Activated B cell treated with CpG ODN at 0.5 μM for 24 hours (primary cell): Measurements from ENCODE around the gene ICA1. TPM values are rescaled to one million over a fixed set of nuclear protein-coding genes. Genes with fewer than 3 reads are reported as not detected.

Experiments
- ATAC-seq: fragments of 200-7000 bp; cut with Tn5 transposase; one replicate; pipeline ENCODE4 v1.10.0; 2021; ENCODE audit warnings: low read depth, mild to moderate bottlenecking, moderate library complexity
- CTCF ChIA-PET: fragments of 350-600 bp; sonication (Branson Sonifier 250); formaldehyde crosslinking; loops from one replicate; lab custom pipeline; 2021; ENCODE audit warnings: antibody characterized with exemption; lab: Charles Lee
- POLR2A ChIA-PET: fragments of 350-600 bp; sonication (Branson Sonifier 250); formaldehyde crosslinking; loops from one replicate; lab custom pipeline; 2021; ENCODE audit warnings: antibody characterized with exemption; lab: Charles Lee
- DNase-seq: peaks from one replicate; pipeline ENCODE4 v3.0.0; 2022
- H3K27ac Mint-ChIP-seq: one replicate; pipeline ENCODE4 v1.8.0; 2020; ENCODE audit warnings: mixed read lengths
- H3K27me3 Mint-ChIP-seq: one replicate; pipeline ENCODE4 v1.8.0; 2021; ENCODE audit warnings: mixed read lengths
- H3K36me3 Mint-ChIP-seq: one replicate; pipeline ENCODE4 v1.8.0; 2021; ENCODE audit warnings: low read depth, mixed read lengths
- H3K4me1 Mint-ChIP-seq: one replicate; pipeline ENCODE4 v1.8.0; 2021; ENCODE audit warnings: mixed read lengths
- H3K4me3 Mint-ChIP-seq: one replicate; pipeline ENCODE4 v1.8.0; 2020; ENCODE audit warnings: mild to moderate bottlenecking, mixed read lengths
- H3K9me3 Mint-ChIP-seq: one replicate; pipeline ENCODE4 v1.8.0; 2020; ENCODE audit warnings: mixed read lengths
- intact Hi-C: fragments of 100-400 bp; cut with micrococcal nuclease; formaldehyde crosslinking; loops from one replicate; pipeline ENCODE4 v1.15.1; 2024
- total RNA-seq: library from RNA; stranded (reverse); gene quantifications from 2 replicates; pipeline ENCODE4 v1.2.3, GENCODE V29; 2022
- TF ChIP-seq, protein P1 (sequence below): fragments of 200-600 bp; IDR thresholded peaks from one replicate; pipeline ENCODE4 v1.8.0; 2022; ENCODE audit warnings: antibody characterized with exemption, mild to moderate bottlenecking

ICA1 gene
- total RNA-seq, 1 donor from 2014 or later: not detected

DNA sequence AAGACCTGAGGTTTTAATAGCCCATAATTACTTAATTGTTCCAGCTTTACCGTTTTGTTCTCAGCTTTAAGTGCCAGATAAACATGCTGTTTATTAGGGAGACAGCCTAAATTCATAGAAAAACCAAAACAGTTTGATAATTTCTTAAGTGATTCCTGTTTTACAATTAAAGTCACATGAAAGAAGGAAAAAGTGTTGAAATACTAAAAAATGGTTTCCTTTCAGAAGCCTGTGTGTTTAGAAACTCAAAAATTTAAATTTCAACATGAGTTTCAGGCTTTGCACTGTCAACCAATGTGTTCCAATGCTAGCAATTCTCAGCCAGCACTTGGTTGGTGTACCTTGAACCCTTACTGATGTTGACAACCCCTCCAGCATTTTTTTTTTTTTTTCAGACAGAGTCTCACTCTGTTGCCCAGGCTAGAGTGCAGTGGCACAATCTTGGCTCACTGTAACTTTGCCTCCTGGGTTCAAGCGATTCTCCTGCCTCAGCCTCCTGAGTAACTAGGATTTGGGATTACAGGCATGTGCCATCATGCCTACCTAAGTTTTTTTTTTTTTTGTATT, 135.3 kb downstream of the ICA1 start:
- ChIA-PET POLR2A (interaction anchor here (1.5 to 3.3 kb wide), 3 partner anchors 11 to 158 kb away, joined by 6 to 23 read pairs (median 14); partner anchors contain the start of gene GLCCI1), CTCF (interaction anchor here (0.9 to 1.9 kb wide), 3 partner anchors 11 to 445 kb away, joined by 3 to 6 read pairs (median 4); no protein-coding TSS in a partner anchor)
- Mint-ChIP-seq H3K4me3 (no peak overlapping the region), H3K27ac (peak overlapping the region; percentile 93), H3K4me1 (peaks cover 63% of the 10 kb centered on the region), H3K9me3 (no peaks in the 10 kb centered on the region), H3K36me3 (no peaks in the 10 kb centered on the region), H3K27me3 (no peaks in the 10 kb centered on the region)
- DNase-seq (no peak), ATAC-seq (no peak)
- intact Hi-C loops: loop anchor here (2.0 to 5.0 kb wide), 2 partner anchors 50 to 444 kb away; no protein-coding TSS in a partner anchor
- TF ChIP-seq, protein P1, sequence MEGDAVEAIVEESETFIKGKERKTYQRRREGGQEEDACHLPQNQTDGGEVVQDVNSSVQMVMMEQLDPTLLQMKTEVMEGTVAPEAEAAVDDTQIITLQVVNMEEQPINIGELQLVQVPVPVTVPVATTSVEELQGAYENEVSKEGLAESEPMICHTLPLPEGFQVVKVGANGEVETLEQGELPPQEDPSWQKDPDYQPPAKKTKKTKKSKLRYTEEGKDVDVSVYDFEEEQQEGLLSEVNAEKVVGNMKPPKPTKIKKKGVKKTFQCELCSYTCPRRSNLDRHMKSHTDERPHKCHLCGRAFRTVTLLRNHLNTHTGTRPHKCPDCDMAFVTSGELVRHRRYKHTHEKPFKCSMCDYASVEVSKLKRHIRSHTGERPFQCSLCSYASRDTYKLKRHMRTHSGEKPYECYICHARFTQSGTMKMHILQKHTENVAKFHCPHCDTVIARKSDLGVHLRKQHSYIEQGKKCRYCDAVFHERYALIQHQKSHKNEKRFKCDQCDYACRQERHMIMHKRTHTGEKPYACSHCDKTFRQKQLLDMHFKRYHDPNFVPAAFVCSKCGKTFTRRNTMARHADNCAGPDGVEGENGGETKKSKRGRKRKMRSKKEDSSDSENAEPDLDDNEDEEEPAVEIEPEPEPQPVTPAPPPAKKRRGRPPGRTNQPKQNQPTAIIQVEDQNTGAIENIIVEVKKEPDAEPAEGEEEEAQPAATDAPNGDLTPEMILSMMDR: no peak

DNA sequence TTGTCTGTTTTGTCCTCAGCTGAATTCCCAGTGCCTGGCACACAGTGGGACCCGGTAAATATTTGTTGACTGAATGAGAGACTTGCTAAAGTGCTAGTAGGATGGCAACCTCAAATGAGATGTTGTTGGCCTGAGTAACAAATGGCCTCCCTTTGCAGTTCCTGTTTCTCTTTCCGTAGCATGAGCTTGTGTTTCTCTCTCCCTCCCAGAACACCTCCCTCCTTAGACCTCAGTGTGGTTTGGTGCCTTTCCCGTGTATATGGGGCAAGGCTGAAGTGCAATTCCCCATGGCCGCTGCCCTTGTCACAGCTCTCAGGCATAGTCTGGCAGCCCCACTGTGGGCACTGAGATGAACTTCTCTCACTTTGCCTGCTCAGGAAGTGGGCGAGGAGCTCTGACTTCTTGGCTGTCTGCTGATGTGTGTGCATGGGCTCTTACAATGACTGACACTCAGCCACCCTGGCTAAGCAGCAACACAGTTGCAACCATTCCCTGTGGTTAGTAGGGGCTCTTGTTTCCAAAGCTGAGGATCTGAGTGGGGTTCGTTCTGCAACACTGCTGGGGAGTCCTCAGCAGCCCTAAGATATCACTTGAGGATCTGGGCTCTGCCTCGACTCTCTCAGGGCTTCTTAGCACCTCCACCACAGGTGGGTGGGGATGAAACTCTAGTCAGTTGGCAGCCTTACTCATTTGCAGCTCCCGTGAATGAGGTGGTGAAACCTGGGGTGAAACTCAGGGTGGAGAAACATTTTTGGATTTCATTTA, 136.1 kb downstream of the ICA1 start:
- intact Hi-C loops: loop anchor here (1.0 to 5.0 kb wide), 3 partner anchors 11 to 444 kb away; no protein-coding TSS in a partner anchor
- CTCF ChIA-PET: interaction anchor here (0.9 to 1.9 kb wide), 4 partner anchors 10 to 444 kb away, joined by 3 to 6 read pairs (median 4); no protein-coding TSS in a partner anchor
- peak overlapping the region; percentile 93 for H3K27ac Mint-ChIP-seq

DNA sequence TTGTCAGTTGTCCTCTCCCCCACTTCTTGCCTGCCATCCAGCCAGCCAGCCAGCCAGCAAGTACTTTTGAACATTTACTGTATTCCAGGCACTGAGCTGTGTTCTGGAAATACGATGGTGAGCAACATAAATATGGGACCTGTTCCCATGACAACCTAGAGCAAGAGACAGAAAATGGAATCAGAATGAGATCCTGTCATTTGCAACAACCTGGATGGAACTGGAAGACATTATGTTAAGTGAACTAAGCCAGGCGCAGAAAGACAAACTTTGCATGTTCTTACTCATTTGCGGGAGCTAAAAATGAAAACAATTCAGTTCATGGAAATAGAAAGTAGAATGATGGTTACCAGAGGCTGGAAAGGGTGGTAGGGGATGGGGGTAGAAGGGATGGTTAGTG, 140.7 kb downstream of the ICA1 start:
- Mint-ChIP-seq H3K9me3 (peaks cover 3% of the 10 kb centered on the region), H3K4me3 (no peak overlapping the region), H3K36me3 (no peaks in the 10 kb centered on the region), H3K27ac (no peak overlapping the region), H3K27me3 (no peaks in the 10 kb centered on the region), H3K4me1 (peaks cover 44% of the 10 kb centered on the region)
- TF ChIP-seq, protein P1: no peak
- intact Hi-C loops: no loop called here
- ChIA-PET POLR2A (no interaction called here), CTCF (no interaction called here)
- ATAC-seq (no peak), DNase-seq (no peak)

More for the DNA sequence above, 136.1 kb downstream of the ICA1 start:
- POLR2A ChIA-PET: interaction anchor here (0.9 to 3.3 kb wide), 5 partner anchors 8 to 158 kb away, joined by 4 to 23 read pairs (median 6); partner anchors contain the start of gene GLCCI1
- Mint-ChIP-seq H3K36me3 (no peaks in the 10 kb centered on the region), H3K27me3 (no peaks in the 10 kb centered on the region), H3K4me3 (peak overlapping the region; percentile 71), H3K4me1 (peaks cover 65% of the 10 kb centered on the region), H3K9me3 (no peaks in the 10 kb centered on the region)
- DNase-seq: peak; percentile 40
- peak; percentile 92 for ATAC-seq
- TF ChIP-seq, protein P1: no peak

DNA sequence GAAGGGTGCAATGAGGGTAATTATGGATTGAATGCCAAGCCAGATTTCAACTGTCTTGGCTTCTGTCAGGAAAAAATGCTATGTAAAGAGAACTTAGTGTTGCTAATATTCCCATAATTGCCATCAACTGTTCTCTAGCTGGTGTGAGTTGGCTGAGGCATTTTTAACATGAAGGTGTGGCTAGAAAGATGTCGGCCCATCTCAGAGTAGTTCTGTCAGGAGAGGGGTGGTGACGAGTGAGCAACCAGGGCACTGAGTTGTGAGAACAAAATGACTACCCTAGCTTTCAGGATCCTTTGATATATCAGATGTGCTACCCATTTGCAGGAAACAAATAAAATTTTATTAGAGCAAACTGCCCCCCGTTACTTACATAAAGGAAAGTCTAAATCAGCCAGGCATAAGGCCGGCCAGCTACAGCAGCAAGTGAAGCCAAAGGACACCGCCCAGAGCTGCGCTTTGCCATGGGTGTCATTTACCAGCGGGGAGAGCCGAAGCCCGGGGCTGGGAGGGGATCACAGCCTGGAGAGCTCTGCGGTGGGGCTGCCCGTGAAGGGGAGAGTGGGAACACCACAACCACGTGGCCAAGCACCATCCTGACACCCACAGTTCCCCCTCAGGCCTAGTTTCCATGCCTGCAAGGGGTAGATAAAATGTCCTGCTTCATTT, 141.4 kb downstream of the ICA1 start:
- peaks cover 3% of the 10 kb centered on the region for H3K9me3 Mint-ChIP-seq
- H3K36me3 Mint-ChIP-seq: no peaks in the 10 kb centered on the region
- H3K27ac Mint-ChIP-seq: no peak overlapping the region
- H3K4me1 Mint-ChIP-seq: peaks cover 44% of the 10 kb centered on the region
- ChIA-PET POLR2A (no interaction called here), CTCF (no interaction called here)
- no peak for DNase-seq
- intact Hi-C loops: no loop called here
- no peak for ATAC-seq
- no peak overlapping the region for H3K4me3 Mint-ChIP-seq
- H3K27me3 Mint-ChIP-seq: no peaks in the 10 kb centered on the region
- TF ChIP-seq, protein P1: no peak
